Measurements from ENCODE around the gene ABHD4.

DNA sequence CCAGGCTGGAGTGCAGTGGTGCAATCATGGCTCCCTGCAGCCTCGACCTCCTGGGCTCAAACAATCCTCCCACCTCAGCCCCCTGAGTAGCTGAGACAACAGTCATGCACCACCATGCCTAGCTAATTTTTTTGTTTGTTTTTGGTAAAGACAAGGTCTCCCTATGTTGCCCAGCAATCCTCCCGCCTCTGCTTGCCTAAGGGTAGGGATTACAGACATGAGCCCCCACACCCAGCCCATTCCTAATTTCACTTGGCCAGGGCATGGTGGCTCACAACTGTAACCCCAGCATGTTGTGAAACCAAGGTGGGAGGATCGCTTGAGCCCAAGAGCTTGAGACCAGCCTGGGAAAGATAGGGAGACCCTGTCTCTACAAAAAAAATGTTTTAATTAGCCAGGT, 18.2 kb upstream of the ABHD4 start:
- TF ChIP-seq, protein P1, sequence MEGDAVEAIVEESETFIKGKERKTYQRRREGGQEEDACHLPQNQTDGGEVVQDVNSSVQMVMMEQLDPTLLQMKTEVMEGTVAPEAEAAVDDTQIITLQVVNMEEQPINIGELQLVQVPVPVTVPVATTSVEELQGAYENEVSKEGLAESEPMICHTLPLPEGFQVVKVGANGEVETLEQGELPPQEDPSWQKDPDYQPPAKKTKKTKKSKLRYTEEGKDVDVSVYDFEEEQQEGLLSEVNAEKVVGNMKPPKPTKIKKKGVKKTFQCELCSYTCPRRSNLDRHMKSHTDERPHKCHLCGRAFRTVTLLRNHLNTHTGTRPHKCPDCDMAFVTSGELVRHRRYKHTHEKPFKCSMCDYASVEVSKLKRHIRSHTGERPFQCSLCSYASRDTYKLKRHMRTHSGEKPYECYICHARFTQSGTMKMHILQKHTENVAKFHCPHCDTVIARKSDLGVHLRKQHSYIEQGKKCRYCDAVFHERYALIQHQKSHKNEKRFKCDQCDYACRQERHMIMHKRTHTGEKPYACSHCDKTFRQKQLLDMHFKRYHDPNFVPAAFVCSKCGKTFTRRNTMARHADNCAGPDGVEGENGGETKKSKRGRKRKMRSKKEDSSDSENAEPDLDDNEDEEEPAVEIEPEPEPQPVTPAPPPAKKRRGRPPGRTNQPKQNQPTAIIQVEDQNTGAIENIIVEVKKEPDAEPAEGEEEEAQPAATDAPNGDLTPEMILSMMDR (IDR thresholded peaks at IDR 0.05): no peak
- TF ChIP-seq KDM1A (IDR thresholded peaks at IDR 0.05; ENCODE audit: low read depth): no peak
- TF ChIP-seq MYC (IDR thresholded peaks at IDR 0.05; ENCODE audit: borderline replicate concordance, low read length): no peak
- no peak for TF ChIP-seq MAZ (IDR thresholded peaks at IDR 0.05; ENCODE audit: borderline replicate concordance, low read depth, low read length)
- TF ChIP-seq, protein P2, sequence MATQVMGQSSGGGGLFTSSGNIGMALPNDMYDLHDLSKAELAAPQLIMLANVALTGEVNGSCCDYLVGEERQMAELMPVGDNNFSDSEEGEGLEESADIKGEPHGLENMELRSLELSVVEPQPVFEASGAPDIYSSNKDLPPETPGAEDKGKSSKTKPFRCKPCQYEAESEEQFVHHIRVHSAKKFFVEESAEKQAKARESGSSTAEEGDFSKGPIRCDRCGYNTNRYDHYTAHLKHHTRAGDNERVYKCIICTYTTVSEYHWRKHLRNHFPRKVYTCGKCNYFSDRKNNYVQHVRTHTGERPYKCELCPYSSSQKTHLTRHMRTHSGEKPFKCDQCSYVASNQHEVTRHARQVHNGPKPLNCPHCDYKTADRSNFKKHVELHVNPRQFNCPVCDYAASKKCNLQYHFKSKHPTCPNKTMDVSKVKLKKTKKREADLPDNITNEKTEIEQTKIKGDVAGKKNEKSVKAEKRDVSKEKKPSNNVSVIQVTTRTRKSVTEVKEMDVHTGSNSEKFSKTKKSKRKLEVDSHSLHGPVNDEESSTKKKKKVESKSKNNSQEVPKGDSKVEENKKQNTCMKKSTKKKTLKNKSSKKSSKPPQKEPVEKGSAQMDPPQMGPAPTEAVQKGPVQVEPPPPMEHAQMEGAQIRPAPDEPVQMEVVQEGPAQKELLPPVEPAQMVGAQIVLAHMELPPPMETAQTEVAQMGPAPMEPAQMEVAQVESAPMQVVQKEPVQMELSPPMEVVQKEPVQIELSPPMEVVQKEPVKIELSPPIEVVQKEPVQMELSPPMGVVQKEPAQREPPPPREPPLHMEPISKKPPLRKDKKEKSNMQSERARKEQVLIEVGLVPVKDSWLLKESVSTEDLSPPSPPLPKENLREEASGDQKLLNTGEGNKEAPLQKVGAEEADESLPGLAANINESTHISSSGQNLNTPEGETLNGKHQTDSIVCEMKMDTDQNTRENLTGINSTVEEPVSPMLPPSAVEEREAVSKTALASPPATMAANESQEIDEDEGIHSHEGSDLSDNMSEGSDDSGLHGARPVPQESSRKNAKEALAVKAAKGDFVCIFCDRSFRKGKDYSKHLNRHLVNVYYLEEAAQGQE (IDR thresholded peaks at IDR 0.05): no peak
- TF ChIP-seq JUNB (IDR thresholded peaks at IDR 0.05): no peak
- TF ChIP-seq POLR2A (IDR thresholded peaks at IDR 0.05; ENCODE audit: low read length): no peak
- TF ChIP-seq, protein P3, sequence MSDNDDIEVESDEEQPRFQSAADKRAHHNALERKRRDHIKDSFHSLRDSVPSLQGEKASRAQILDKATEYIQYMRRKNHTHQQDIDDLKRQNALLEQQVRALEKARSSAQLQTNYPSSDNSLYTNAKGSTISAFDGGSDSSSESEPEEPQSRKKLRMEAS (IDR thresholded peaks at IDR 0.05): no peak
- no peak for TF ChIP-seq RAD21 (conservative IDR thresholded peaks at IDR 0.05 in 1 of 2, IDR thresholded peaks at IDR 0.05 in 1 of 2)
- TF ChIP-seq, protein P4, sequence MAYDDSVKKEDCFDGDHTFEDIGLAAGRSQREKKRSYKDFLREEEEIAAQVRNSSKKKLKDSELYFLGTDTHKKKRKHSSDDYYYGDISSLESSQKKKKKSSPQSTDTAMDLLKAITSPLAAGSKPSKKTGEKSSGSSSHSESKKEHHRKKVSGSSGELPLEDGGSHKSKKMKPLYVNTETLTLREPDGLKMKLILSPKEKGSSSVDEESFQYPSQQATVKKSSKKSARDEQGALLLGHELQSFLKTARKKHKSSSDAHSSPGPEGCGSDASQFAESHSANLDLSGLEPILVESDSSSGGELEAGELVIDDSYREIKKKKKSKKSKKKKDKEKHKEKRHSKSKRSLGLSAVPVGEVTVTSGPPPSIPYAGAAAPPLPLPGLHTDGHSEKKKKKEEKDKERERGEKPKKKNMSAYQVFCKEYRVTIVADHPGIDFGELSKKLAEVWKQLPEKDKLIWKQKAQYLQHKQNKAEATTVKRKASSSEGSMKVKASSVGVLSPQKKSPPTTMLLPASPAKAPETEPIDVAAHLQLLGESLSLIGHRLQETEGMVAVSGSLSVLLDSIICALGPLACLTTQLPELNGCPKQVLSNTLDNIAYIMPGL (CRISPR knock-in tag; IDR thresholded peaks at IDR 0.05; ENCODE audit: borderline replicate concordance): no peak
- TF ChIP-seq RFX5 (IDR thresholded peaks at IDR 0.05): no peak

Data from A549 (cell line).